ENCODE results near the gene SYNE1.
"Not testable (repeated sequence)": the region's sequence is repeated elsewhere in the genome, so short reads cannot be mapped to it uniquely, and the experiment has no call there.

SYNE1 gene

GRCh38 chr6:152087701-152088100 is 549.5 kb downstream of the SYNE1 start:
- no peak overlapping the region for H3K4me3 ChIP-seq (ENCODE audit: low read length)
- TF ChIP-seq CTCF (conservative IDR thresholded peaks at IDR 0.05; ENCODE audit: low read depth, low read length): no peak
- no peak for DNase-seq (ENCODE audit: low read depth)

- H3K4me3 ChIP-seq (ENCODE audit: low read length): no peak overlapping the region
- no peak for DNase-seq (ENCODE audit: low read depth)
- TF ChIP-seq CTCF (conservative IDR thresholded peaks at IDR 0.05; ENCODE audit: low read depth, low read length): no peak
These were observed 550.1 kb downstream of the SYNE1 start for GRCh38 chr6:152087096-152087495.

GRCh38 chr6:152086223-152086873 is 550.8 kb downstream of the SYNE1 start:
- no peak for TF ChIP-seq CTCF (conservative IDR thresholded peaks at IDR 0.05; ENCODE audit: low read depth, low read length)

GRCh38 chr6:152085451-152085921 is 551.7 kb downstream of the SYNE1 start:
- no peak for DNase-seq (ENCODE audit: low read depth)
- no peak for TF ChIP-seq CTCF (conservative IDR thresholded peaks at IDR 0.05; ENCODE audit: low read depth, low read length)
- H3K4me3 ChIP-seq (ENCODE audit: low read length): no peak overlapping the region

More at GRCh38 chr6:152086223-152086873, 550.8 kb downstream of the SYNE1 start:
- DNase-seq (ENCODE audit: low read depth): no peak
- H3K4me3 ChIP-seq (ENCODE audit: low read length): no peak overlapping the region

- no peak overlapping the region for H3K4me3 ChIP-seq (ENCODE audit: low read length)
- no peak for DNase-seq (ENCODE audit: low read depth)
- TF ChIP-seq CTCF (conservative IDR thresholded peaks at IDR 0.05; ENCODE audit: low read depth, low read length): peak; percentile 2
These were observed 558.4 kb downstream of the SYNE1 start for GRCh38 chr6:152078804-152079203.

- DNase-seq (ENCODE audit: low read depth): no peak
- no peak overlapping the region for H3K4me3 ChIP-seq (ENCODE audit: low read length)
- no peak for TF ChIP-seq CTCF (conservative IDR thresholded peaks at IDR 0.05; ENCODE audit: low read depth, low read length)
These were observed 559.2 kb downstream of the SYNE1 start for GRCh38 chr6:152078001-152078400.

- not testable (repeated sequence) for DNase-seq (ENCODE audit: low read depth); H3K4me3 ChIP-seq (ENCODE audit: low read length)
These were observed 560.9 kb downstream of the SYNE1 start for GRCh38 chr6:152076242-152076641.

All from retinal pigment epithelial cell (primary cell).